Colon (tissue), 2 donors: ENCODE measurements around the gene CACNA1I.
"Not testable (repeated sequence)": the region's sequence is repeated elsewhere in the genome, so short reads cannot be mapped to it uniquely, and the experiment has no call there.

ENCODE experiments used
- FAIRE-seq: peaks from 2 replicates; lab custom pipeline; 2012; peaks lifted over from hg19 to GRCh38; lab: Jason Lieb, UNC
- donor health status: control.
- donor health status: control.

The CACNA1I gene

GRCh38 chr22:39570665-39571064 lies at the start of gene CACNA1I:
Gene CACNA1I, plus strand, starts transcription at chr22:39570753. Its CDS starts 0 bp downstream, at chr22:39570753.
- FAIRE-seq = no peak

GRCh38 chr22:39521106-39521885 lies 49.3 kb upstream of the CACNA1I start:
- not testable (repeated sequence) for FAIRE-seq

GRCh38 chr22:39522091-39522490 lies 48.5 kb upstream of the CACNA1I start:
- FAIRE-seq = not testable (repeated sequence)

GRCh38 chr22:39522567-39523300 lies 47.8 kb upstream of the CACNA1I start:
- no peak for FAIRE-seq

DNA sequence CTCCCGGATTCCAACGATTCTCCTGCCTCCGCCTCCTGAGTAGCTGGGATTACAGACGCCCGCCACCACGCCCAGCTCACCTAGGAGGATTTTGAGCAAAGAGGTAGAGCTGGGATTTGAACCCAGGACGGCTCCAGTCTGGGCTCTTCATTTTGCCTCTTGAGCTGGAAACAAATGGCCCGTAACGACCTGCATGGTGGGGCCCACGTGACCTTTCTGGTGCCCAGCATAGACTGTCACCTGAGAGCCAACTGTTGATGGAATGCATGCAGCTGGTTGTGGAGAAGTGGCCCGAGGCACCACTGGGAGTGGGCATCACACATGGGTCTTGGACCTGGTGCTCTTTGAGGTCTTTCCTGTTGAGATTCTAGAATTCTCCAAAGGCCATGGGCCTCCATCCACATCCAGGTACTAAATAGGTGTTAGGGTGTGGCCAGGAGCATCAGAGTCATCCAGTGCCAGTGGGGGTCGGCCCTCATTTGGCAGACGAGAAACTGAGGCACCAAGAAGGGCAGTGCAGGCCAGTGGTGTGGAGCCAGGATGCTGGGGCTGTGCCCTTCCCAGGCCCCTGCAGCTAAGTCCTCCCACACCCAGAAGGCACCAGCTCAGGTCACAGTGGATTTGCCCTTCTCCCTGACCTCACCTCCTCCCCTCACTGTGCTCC lies 46.3 kb upstream of the CACNA1I start:
- no peak for FAIRE-seq

- no peak for FAIRE-seq
Measured at GRCh38 chr22:39524753-39525657, 45.5 kb upstream of the CACNA1I start.

DNA sequence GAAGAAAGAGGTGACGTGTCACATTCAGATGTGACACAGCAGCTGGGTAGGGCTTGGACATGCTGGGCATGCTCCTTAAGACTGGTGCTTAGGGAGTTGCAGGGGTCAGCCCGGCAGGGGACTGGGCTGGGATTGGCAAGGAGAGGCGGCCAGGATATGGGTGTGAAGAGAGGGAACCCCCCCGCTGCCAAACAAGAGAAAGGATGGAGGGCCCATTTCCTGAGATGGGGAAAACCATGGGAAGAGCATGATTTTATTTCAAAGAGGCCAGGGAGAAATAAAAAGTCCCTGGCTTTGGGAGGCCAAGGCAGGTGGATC lies 44.9 kb upstream of the CACNA1I start:
- no peak for FAIRE-seq

- no peak for FAIRE-seq
Measured at GRCh38 chr22:39526736-39527171, 43.8 kb upstream of the CACNA1I start.

DNA sequence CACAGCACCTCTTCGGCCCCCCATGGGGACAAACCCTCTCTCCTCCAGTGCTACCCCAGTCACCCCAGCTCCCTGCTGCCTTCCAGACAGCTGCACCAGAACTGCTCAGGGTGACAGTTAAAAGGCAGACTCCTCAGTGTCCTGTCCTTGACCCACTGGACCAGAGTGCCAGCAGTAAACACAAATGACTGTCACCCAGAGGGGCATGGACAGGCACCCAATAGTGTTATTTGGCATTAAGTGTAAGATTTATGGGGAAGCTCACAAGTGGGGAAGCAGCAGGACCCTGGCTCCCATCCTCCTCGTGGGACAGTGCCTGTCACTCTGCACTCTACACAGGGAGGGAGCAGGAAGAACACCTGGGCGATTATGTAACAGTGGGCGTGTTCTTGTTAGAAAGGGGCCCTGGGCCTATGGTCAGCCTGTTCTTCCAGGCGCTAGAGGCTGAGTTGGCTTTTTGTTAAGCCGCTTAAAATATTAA lies 43.0 kb upstream of the CACNA1I start:
- no peak for FAIRE-seq

DNA sequence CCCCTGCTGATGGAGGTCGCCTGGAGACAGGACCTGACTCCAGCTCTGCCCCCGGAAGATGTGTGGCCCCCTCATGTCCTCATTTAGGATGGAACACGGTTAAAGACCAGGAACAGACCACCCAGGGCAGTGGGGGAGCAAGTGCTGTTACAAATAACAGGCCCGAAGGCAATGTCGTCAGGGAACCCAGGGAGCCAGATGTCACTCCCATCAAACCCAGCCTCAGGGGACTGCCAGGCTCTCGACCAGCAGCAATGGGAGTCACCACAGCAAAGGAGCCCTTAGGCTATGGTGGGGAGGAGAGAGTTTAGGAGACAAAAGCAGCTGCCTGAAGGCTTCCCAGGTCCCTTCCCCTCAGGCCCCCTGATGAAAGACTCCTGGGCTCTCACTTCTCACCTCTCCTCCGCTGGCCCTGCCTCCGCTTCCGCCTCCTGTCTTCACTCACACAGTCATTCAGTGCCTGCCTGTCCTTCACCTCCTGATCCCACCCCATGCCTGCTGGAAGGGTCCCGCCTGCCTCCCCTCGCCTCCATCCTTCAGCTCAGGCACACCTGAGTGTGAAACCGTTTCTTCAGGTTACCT lies 42.4 kb upstream of the CACNA1I start:
- FAIRE-seq = no peak

- FAIRE-seq = no peak
Measured at GRCh38 chr22:39528681-39529486, 41.7 kb upstream of the CACNA1I start.

- no peak for FAIRE-seq
Measured at GRCh38 chr22:39529487-39529851, 41.1 kb upstream of the CACNA1I start.

DNA sequence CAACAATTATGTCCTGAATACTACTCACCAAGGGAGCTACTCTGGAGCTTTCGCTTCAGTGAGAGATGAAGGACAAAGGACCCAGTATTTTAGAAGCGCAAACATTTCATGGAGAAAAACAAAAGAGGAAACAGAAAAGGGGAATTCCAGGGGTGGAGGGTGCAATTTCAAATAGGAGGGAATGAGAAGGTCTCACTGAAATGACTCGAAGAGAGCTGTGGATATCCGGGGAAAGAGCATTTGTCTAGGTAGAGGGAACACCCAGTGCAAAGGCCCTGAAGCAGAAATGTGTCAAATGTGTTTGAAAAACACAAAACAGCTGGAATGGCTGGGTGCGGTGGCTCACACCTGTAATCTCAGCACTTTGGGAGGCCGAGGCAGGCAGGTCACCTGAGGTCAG lies 40.4 kb upstream of the CACNA1I start:
- FAIRE-seq = no peak

DNA sequence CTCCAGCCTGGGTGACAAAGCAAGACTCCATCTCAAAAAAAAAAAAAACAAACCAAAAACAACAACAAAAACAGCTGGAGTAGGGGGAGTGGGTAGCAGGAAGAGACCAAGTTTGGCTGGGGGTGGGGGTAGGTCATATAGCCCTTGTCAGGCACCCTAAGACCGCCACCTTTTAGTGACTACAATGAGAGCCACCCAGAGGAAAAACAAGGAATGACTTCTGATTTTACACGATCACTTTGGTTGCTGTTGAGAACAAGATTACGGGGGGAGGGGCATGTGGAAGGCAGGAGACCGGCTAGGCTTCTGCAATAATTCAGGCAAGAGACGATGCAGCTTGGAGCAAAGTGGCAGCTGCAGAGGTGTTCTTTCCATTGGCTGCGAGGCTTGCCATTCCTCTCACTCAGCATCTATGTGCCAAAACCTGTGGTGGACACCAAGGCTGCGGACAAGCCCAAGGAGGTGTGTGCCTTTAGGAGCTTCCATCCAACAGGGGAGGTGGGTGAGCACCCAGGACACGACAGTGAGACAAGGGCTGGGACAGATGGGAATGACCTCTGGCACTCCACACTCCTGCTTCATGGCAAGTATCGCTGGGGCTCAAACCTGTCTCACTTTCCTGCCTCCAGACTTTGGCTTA lies 39.7 kb upstream of the CACNA1I start:
- no peak for FAIRE-seq

DNA sequence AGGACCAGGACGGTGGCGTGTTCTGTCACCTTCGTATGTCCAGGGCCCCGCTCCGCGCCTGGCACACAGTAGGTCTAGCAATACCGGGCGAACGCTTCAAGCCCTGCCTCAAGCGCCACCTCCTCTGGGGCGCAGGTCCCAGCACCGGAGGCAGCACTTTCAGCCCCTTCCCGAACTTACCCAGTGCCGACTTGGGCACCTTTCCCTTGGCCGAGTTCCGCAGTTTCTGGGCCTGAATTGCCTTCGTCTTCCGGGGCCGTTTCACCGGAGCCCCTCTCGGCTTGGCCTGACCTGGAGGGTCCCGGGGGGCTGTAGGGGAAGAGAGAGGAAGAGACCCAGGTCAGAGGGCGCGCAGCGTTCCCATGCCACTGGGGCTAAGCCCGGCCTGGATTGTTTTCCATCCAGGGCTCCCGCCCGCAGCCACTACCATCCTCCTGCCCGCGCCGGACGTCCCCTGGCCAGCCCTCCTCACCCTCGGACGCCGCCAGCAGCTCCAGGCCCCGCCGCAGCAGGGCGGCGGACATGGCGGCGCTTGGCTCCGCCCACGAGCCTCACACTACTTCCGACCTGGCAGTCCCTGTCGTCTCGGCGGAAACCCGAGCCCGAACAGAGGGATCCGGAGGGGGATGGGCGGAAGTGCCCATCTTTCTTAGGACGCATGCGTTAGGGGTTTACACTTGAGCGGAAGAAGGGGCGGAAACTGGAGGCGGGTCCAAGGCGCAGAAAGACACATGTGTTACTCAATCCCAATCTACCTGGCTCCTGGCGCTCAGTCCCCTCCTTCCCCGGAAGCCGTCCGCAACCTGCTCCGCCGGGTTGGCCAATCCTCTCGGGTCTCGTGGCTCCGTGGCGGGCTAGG lies 38.1 kb upstream of the CACNA1I start, which contains the start of gene RPS19BP1:
Gene RPS19BP1 (minus strand): TSS at position 534 of the 859 bp plus-strand sequence. CDS start 10 bp downstream, at position 524.
- peak; percentile 86 for FAIRE-seq

DNA sequence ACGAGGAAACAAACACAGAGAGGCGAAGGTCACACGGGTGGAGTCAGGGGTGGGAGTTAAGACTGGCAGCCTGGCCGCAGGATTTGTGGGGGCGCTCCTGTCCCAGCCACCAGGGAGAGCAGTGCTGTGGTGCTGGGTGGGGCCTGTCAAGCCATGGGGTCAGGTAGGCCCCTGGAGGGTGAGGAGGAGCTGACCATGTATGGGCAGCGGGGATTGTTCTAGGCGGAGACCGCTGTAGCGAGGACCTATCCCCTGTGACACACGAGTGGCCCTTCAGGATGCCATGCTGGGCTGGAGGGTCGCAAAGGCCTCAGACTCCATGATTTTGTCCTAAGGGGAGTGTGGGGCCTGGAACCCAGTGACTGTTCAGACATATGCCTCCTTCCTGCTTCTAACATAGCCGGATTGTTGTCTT lies 36.5 kb upstream of the CACNA1I start:
- no peak for FAIRE-seq

GRCh38 chr22:39534591-39535356 lies 35.8 kb upstream of the CACNA1I start:
- no peak for FAIRE-seq

DNA sequence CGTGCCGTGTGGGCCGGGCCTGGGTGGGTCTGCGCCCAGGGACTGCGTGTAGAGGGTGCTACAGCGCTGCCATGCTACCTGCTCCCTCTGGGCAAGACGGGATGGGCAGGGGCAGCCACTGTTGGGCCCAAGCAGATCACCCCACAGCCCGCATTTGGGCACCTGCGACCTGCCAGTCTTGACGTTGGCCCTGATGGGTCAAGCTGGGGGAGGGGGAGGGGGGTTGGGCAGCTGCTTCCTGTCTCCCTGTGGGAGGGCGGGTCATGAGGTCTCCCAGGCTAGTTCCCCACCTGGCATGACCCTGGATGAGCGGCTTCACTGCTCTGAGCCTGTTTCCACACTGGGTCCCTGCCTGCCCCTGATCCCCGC lies 35.2 kb upstream of the CACNA1I start:
- no peak for FAIRE-seq
